Measurements from ENCODE around the gene C15orf62. TPM values are rescaled to one million over a fixed set of nuclear protein-coding genes. Genes with fewer than 3 reads are reported as not detected.

C15orf62 gene, protein sequence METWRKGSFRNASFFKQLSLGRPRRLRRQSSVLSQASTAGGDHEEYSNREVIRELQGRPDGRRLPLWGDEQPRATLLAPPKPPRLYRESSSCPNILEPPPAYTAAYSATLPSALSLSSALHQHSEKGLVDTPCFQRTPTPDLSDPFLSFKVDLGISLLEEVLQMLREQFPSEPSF
- not detected for total RNA-seq

DNA sequence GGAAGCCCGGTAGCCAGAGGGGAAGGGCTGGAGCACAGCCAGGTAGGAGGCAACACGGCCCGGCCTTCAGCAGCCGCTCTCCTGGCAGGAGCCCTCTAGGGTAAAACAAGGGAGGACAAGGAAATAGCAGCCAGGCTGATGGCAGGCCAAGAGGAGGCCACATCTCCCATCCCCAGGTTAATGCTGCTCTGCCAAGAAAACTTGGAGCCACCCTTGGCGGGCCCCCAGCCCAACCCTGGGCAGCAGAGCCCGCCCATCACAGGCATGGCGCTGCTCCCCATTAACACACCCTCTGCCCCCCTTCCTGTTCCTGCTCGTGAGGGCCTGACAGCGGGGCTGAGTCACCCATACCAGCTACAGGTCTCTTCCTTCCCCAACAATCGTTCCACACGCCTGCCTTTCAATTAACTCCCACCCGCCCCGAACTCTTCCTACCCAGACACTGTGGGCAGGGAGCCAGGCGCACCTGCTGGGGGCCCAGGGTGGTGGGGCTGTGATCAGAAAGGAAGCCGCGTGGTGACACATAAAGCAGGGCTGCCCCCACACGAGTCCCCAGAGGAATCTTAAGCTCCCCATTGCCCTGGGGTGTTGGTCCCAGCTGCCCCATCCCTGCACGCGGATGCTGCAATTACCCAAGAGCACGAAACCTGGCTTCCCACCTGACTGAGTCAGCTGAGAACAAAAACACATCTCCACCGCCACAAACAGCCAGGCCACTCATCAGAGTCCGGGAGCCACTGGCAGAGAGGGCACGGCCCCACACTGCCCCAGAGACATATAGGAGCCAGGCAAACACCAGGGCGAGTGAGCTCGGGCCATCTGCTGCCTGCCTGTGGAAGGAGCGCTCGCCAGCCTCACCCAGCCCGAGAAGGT is at the start of gene C15orf62:
Gene C15orf62, plus strand, starts transcription at position 707 of the 873 bp plus-strand sequence. CDS start 516 bp downstream, outside the sequence.
- Histone ChIP-seq H3K27ac (peak within 1 kb of the TSS; percentile 12 to 18), H3K9me3 (no peaks in the 10 kb centered on the region), H3K27me3 (no peaks in the 10 kb centered on the region), H3K4me3 (no peak within 1 kb of the TSS), H3K36me3 (peaks cover 16 to 45% of the 10 kb centered on the region in 2 donors), H3K4me1 (peaks cover 3 to 16% of the 10 kb centered on the region in 2 donors)
- TF ChIP-seq, protein P1, sequence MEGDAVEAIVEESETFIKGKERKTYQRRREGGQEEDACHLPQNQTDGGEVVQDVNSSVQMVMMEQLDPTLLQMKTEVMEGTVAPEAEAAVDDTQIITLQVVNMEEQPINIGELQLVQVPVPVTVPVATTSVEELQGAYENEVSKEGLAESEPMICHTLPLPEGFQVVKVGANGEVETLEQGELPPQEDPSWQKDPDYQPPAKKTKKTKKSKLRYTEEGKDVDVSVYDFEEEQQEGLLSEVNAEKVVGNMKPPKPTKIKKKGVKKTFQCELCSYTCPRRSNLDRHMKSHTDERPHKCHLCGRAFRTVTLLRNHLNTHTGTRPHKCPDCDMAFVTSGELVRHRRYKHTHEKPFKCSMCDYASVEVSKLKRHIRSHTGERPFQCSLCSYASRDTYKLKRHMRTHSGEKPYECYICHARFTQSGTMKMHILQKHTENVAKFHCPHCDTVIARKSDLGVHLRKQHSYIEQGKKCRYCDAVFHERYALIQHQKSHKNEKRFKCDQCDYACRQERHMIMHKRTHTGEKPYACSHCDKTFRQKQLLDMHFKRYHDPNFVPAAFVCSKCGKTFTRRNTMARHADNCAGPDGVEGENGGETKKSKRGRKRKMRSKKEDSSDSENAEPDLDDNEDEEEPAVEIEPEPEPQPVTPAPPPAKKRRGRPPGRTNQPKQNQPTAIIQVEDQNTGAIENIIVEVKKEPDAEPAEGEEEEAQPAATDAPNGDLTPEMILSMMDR (IDR thresholded peaks at IDR 0.05) = no peak
- DNase-seq (ENCODE audit: low spot score in 2 of 2) = peak in 1 of 2 donors; percentile 65
- intact Hi-C loops (cut with DNase I) = no loop called here

DNA sequence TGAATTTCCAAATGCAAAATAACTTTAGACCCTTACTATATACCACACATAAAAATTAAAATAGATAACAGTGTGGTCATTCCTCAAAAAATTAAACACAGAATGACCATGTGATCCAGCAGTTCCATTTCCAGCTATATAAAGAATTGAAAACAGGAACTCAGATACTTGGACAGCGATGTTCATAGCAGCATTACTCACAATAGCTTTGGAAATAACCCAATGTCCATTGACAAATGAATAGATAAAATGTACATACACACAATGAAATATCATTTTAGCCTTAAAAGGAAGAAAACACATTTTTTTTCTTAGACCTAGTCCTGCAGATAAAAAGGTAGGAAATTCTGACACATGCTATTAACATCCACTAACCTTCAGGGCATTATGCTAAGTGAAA is 48.1 kb upstream of the C15orf62 start:
- Histone ChIP-seq H3K4me3 (no peak overlapping the region), H3K36me3 (no peaks in the 10 kb centered on the region), H3K27me3 (no peaks in the 10 kb centered on the region), H3K4me1 (no peaks in the 10 kb centered on the region), H3K27ac (no peak overlapping the region), H3K9me3 (no peaks in the 10 kb centered on the region)
- intact Hi-C loops (cut with DNase I) = no loop called here
- TF ChIP-seq, protein P1 (IDR thresholded peaks at IDR 0.05) = no peak
- no peak for DNase-seq (ENCODE audit: low spot score in 2 of 2)

DNA sequence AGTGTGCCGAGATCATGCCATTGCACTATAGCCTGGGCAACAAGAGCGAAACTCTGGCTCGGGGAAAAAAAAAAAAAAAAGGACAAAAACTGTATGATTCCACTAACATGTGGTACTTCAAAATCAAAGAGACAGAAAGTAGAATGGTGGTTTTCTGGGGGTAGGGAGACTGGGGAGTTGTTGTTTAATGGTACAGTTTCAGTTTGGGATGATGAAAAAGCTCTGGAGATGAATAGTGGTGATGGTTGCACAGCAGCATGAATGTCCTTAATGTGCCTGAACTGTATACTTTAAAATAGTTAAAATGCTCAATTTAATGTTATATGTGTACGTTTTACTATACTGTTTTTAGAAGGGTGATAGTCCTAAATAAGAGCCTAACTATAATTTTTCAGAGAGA is 47.4 kb upstream of the C15orf62 start:
- TF ChIP-seq, protein P1 (IDR thresholded peaks at IDR 0.05) = no peak

DNA sequence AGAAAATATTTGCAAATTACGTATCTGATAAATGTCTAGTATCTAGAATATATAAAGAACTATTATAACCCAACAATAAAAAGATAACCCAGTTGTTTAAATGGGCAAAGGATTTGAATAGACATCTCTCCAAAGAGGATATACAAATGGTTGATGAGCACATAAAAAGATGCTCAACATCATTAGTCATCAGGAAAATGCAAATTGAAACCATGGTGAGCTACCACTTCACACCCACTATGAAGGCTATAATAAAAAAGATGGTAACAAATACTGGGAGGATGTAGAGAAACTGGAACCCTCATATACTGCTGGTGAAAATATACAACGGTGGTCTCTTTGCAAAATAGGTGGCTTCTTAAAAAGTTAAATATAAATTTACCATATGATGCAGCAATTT is 46.8 kb upstream of the C15orf62 start:
- no peak overlapping the region for H3K4me3 ChIP-seq
- TF ChIP-seq, protein P1 (IDR thresholded peaks at IDR 0.05) = no peak
- no peak overlapping the region for H3K27ac ChIP-seq
- no peaks in the 10 kb centered on the region for H3K4me1 ChIP-seq
- no peaks in the 10 kb centered on the region for H3K27me3 ChIP-seq
- H3K36me3 ChIP-seq = no peaks in the 10 kb centered on the region
- intact Hi-C loops (cut with DNase I) = no loop called here
- DNase-seq (ENCODE audit: low spot score in 2 of 2) = no peak
- no peaks in the 10 kb centered on the region for H3K9me3 ChIP-seq

More for the DNA sequence above, 47.4 kb upstream of the C15orf62 start:
- intact Hi-C loops (cut with DNase I) = no loop called here
- no peak for DNase-seq (ENCODE audit: low spot score in 2 of 2)
- no peaks in the 10 kb centered on the region for H3K27me3 ChIP-seq
- H3K36me3 ChIP-seq = no peaks in the 10 kb centered on the region
- no peaks in the 10 kb centered on the region for H3K4me1 ChIP-seq
- H3K27ac ChIP-seq = no peak overlapping the region
- no peaks in the 10 kb centered on the region for H3K9me3 ChIP-seq
- no peak overlapping the region for H3K4me3 ChIP-seq

DNA sequence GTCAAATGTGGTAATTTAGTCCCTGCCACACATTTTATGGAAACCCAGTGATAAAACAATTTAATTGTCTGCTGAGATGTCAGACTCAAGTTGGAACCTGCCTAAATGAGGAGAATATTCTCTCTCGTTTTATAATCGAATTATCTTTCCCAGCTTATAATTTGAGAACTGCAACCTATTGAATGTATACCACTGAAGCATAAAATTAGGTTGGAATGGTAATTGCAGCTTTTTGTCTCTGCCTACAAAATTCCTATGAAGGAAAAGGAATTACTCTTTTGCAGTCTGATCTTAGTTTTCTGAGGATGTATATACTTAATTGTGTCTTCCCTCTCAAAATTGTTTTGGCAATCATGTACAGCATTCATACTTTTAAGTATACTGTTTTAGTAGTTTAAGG is 45.9 kb upstream of the C15orf62 start:
- TF ChIP-seq, protein P1 (IDR thresholded peaks at IDR 0.05) = no peak
- no peak overlapping the region for H3K27ac ChIP-seq
- no peak for DNase-seq (ENCODE audit: low spot score in 2 of 2)
- no peaks in the 10 kb centered on the region for H3K36me3 ChIP-seq
- no peaks in the 10 kb centered on the region for H3K4me1 ChIP-seq
- no peaks in the 10 kb centered on the region for H3K27me3 ChIP-seq
- H3K9me3 ChIP-seq = no peaks in the 10 kb centered on the region
- intact Hi-C loops (cut with DNase I) = no loop called here
- H3K4me3 ChIP-seq = no peak overlapping the region
